ENCODE results near the gene ADSS2.

The ADSS2 gene

GRCh38 chr1:244361764-244362473 is 89.8 kb downstream of the ADSS2 start:
- DNase-seq = no peak
